Measurements from ENCODE around the gene CTAGE4.
"Not testable (repeated sequence)": the region's sequence is repeated elsewhere in the genome, so short reads cannot be mapped to it uniquely, and the experiment has no call there.

The CTAGE4 gene, protein sequence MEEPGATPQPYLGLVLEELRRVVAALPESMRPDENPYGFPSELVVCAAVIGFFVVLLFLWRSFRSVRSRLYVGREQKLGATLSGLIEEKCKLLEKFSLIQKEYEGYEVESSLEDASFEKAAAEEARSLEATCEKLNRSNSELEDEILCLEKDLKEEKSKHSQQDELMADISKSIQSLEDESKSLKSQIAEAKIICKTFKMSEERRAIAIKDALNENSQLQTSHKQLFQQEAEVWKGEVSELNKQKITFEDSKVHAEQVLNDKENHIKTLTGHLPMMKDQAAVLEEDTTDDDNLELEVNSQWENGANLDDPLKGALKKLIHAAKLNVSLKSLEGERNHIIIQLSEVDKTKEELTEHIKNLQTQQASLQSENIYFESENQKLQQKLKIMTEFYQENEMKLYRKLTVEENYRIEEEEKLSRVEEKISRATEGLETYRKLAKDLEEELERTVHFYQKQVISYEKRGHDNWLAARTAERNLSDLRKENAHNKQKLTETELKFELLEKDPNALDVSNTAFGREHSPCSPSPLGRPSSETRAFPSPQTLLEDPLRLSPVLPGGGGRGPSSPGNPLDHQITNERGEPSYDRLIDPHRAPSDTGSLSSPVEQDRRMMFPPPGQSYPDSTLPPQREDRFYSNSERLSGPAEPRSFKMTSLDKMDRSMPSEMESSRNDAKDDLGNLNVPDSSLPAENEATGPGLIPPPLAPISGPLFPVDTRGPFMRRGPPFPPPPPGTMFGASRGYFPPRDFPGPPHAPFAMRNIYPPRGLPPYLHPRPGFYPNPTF

DNA sequence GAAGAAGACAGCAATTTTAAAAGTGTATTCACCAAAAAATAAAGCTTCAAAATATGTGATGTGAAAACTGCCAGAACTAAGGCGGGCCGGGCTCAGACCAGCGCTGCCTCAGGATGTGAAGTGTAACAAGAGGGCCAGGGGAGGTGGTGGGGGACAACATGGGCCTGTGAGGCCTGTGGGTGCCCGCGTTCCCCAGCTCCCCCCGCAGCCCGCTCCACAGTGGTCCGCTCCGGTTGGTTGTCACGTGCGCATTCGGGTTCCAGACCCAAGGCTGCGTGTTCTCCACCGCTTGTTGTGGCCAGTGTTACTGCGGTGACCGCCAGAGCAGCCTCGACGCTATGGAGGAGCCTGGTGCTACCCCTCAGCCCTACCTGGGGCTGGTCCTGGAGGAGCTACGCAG, at the start of gene CTAGE4:
TSS of gene CTAGE4 (plus strand) at position 301 of the 400 bp plus-strand sequence. CDS start at position 339, 38 bp downstream.
- not testable (repeated sequence) for DNase-seq

GRCh38 chr7:144134116-144134515, 49.1 kb upstream of the CTAGE4 start:
- DNase-seq, result no peak

DNA sequence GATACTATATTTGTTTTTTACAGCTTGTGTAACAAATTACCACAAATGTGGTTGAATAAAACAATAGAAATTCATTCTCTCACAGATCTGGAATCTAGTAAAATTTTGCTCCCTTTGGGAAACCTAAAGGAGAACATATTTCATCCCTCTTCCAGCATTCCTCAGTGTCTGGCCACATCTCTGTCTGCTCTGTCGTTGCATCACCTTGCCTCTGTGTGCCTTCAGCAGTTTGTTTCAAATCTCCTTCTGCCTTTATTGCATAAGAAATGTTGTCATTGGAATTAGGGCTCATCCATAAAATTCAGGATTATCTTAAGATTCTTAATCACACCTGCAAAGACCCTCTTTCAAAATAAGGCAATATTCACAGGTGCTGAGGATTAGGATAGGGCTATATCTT, 45.8 kb upstream of the CTAGE4 start:
- no peak for DNase-seq

GRCh38 chr7:144142187-144142586, 41.1 kb upstream of the CTAGE4 start:
- no peak for DNase-seq

DNA sequence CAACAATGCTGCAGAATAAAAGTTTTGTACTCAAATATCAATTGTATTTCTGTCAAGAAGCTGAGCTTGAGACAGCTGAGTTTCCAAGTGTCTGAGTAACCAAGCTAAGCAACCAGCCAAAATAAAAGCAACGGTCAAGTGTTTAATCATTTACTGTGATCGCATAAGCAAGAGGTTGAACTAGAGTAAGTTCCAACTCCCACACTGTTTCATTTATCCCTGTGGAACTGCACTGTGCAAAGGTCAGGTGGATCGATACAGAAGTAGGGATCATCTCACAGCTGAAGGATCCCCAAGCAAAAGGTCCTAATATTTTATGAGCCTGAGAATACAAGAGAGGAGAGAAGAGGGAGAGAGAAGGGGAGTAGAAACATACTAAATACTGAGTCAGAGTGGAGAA, 38.8 kb upstream of the CTAGE4 start:
- no peak for DNase-seq

DNA sequence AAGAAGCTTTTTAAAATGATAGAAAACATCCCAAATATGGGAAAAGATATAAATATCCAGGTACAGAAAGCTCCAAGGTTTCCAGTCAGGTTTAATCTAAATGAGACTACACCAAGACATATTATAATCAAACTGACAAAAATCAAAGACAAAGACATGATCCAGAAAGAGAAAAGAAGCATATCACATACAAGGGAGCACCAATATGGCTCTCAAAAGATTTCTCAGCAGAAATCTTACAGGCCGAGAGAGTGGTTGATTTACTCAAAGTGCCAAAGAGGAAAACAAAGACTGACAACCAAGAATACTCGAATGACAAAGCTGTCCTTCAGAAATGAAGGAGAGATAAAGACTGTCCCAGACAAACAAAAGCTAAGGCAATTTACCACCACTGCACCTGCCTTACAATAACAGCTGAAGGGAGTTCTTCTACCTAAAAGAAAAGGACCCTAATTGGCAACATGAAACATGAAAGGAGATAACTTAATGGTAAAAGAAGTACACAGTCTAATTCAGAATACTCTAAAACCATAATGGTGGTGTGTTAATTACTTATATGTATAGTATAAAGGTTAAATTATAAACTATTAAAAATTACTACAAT, 34.9 kb upstream of the CTAGE4 start:
- DNase-seq, result no peak

- DNase-seq, result no peak
Measured at GRCh38 chr7:144158861-144159260, 24.4 kb upstream of the CTAGE4 start.

- no peak for DNase-seq
Measured at GRCh38 chr7:144164784-144165183, 18.5 kb upstream of the CTAGE4 start.

- DNase-seq, result not testable (repeated sequence)
Measured at GRCh38 chr7:144171594-144172350, 11.5 kb upstream of the CTAGE4 start.

- no peak for DNase-seq
Measured at GRCh38 chr7:144174613-144175012, 8.7 kb upstream of the CTAGE4 start.

- DNase-seq, result peak; percentile 46
Measured at GRCh38 chr7:144178380-144179164, 4.7 kb upstream of the CTAGE4 start.

DNA sequence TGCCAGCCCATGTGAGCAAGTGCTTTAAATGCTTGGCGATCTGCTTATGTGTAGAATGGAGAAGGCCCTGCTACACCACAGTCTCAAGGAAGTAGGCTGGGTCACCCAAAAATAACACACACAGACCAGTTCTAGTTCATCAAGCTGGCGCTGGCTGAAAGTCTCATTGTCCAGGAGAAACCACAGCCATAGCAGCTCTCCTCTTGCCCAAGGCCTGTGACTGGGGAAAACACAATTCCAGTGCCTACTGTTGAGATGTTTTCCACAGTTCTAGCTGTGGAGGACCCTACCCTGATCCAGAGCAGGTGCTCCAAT, 4.1 kb upstream of the CTAGE4 start:
- DNase-seq, result not testable (repeated sequence)

DNA sequence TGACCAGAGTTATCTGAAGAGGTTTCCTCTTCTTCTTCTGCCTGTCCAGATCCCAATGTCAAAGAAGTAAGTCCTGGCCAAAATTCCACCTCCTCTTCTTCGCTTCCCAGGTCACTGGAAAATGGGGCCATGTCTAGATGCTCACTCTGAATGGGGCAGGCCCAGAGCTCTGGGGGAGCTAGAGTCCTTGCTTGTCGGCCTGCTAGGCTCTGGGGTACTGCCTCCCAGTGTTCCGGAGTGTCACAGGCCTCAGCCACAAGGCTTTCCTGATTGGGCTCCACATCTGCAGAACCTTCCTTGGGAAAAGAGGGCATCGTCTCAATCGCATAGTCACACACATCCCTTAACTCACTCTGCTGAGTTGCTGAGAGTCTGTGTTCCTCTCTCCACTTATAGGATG, 4.6 kb downstream of the CTAGE4 start:
- not testable (repeated sequence) for DNase-seq

- not testable (repeated sequence) for DNase-seq
Measured at GRCh38 chr7:144188578-144189171, 5.4 kb downstream of the CTAGE4 start.

GRCh38 chr7:144193782-144194181, 10.5 kb downstream of the CTAGE4 start:
- not testable (repeated sequence) for DNase-seq

DNA sequence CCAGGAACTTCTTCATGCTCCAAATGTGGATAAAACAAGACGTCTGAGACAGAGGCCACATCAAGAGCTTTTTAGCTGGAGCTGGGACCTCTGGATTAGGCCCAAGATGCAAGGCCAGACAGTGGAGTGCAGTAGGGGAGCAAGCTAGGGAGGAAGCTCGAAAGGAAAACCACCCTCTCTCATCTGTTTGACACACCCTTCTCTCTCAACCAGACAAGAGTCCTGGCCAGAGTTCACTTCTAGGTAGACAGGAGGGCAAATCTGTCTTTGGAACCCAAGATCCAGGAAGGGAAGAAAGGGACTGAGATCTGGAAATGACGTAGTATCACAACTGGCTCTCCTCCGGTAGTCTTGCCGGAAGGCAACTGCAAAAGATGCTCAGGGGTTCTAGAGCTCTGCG, 11.2 kb downstream of the CTAGE4 start:
- not testable (repeated sequence) for DNase-seq

GRCh38 chr7:144195212-144195872, 12.1 kb downstream of the CTAGE4 start, which contains the start of gene ARHGEF35:
TSS of gene ARHGEF35 (minus strand) at chr7:144195833. CDS start at chr7:144188383, 7,450 bp downstream.
- not testable (repeated sequence) for DNase-seq

DNA sequence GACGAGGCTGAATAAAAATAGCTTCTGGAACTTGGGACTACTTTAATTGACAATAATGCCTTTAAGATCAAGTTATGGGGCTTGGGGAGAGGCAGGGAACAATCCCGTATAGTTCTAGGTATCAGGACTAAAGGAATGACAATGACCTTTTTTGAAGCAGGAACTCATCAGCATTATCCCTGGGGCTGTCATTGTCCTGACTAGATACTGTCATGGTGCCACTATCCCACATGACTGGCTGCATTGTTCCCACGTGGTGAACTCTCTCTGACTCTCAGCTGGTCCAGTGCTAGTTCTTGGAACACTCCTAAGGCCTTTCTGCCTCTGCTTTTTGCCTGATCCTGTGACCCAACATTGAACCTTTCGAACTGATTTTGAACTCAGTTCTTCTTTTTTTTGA, 15.7 kb downstream of the CTAGE4 start:
- not testable (repeated sequence) for DNase-seq

DNA sequence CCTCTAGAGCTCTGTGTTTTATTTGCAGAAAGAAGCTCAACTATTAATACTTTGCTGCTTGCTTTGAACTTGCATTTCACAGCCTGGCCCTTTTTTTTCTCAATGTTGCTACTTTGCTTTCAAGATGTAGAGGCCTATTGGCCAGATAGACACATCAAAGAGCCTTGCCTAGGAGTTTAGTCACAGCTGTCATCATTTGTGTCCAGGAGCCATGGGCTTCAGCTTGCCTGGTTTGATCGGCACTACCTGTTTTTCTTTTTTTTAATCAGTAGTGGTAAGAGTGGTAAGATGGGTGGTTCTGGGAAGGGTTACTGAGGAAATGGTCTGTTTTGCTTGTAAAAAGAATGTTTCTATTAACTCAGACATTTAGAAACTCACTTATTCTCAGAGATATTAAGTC, 18.7 kb downstream of the CTAGE4 start:
- DNase-seq, result not testable (repeated sequence)

GRCh38 chr7:144203086-144203485, 19.8 kb downstream of the CTAGE4 start:
- not testable (repeated sequence) for DNase-seq

DNA sequence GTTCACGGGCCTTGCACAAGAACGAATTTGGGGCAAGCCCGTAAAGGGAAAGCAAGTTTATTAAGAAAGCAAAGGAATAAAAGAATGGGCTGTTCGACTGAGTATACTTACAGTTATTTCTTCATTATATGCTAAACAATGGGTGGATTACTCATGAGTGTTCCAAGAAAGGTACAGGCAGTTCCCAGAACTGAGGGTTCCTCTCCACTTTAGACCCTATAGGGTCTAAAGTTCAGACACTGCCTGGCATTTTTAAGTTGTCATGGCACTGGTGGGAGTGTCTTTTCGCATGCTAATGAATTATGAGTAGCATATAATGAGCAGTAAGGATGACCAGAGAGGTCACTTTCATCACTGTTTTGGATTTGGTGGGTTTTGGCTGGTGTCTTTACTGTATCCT, 22.0 kb downstream of the CTAGE4 start:
- not testable (repeated sequence) for DNase-seq
